ENCODE measurements around the gene SLC40A1.

The SLC40A1 gene

DNA sequence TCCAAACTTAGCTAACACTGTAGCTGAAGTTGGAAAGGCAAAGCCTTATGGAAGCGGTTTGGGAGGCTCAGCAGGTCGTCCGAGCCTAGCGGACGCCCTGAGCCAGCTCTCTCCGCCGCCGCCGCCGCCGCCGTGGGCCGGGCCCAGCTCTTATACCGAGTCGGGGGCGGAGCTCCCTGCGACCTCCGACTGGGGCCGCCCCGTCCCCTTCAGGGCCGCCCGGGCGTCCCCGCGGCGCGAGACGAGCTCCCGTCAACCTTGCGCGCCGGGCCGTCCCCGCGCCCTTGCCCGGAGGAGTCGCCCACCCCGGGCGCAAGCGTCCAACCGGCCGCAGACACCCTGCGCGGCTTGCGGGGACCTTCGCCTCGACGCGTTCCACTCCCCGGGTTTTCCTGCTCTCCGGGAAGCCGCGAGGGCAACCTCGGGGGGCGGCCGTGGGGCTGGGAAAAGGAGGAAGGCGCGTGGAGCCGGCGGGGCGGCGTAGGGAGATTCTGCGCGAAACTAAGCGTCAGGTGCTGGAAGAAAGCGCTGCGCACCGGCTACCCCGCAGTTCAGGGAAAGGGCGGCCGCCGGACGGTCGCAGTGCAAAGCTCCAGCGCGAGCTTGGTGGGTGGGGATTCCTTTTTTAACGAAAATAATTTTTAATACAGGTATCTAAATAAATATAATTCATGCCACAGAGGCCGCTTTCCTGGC is at the start of gene SLC40A1:
Gene SLC40A1, minus strand, starts transcription at position 129 of the 696 bp plus-strand sequence. CDS start 326 bp downstream, outside the sequence.
- peak within 1 kb of the TSS; percentile 79 for H3K4me3 ChIP-seq (ENCODE audit: low read depth, low read length)
- DNase-seq (ENCODE audit: low read depth): peak; percentile 92
- peak; percentile 84 for TF ChIP-seq POLR2A (IDR thresholded peaks at IDR 0.05; ENCODE audit: extremely low read depth, insufficient read length)
- TF ChIP-seq MYC (IDR thresholded peaks at IDR 0.05; ENCODE audit: low read depth, low read length): 0 out of 2 replicates have a peak, but pooled peaks have one; percentile 34
- TF ChIP-seq CTCF (IDR thresholded peaks at IDR 0.05; ENCODE audit: low read depth, low read length): no peak

GRCh38 chr2:189629531-189630453 is 49.2 kb upstream of the SLC40A1 start:
- no peak for DNase-seq (ENCODE audit: low read depth)
- no peak overlapping the region for H3K4me3 ChIP-seq (ENCODE audit: low read depth, low read length)
- no peak for TF ChIP-seq CTCF (IDR thresholded peaks at IDR 0.05; ENCODE audit: low read depth, low read length)
- no peak for TF ChIP-seq MAX (IDR thresholded peaks at IDR 0.05; ENCODE audit: low read depth, low read length)
- TF ChIP-seq POLR2A (IDR thresholded peaks at IDR 0.05; ENCODE audit: extremely low read depth, insufficient read length): no peak
- no peak for TF ChIP-seq MYC (IDR thresholded peaks at IDR 0.05; ENCODE audit: low read depth, low read length)

GRCh38 chr2:189628817-189629530 is 48.4 kb upstream of the SLC40A1 start:
- peak; percentile 20 for DNase-seq (ENCODE audit: low read depth)
- no peak for TF ChIP-seq POLR2A (IDR thresholded peaks at IDR 0.05; ENCODE audit: extremely low read depth, insufficient read length)
- no peak for TF ChIP-seq CTCF (IDR thresholded peaks at IDR 0.05; ENCODE audit: low read depth, low read length)
- TF ChIP-seq MYC (IDR thresholded peaks at IDR 0.05; ENCODE audit: low read depth, low read length): no peak
- no peak for TF ChIP-seq MAX (IDR thresholded peaks at IDR 0.05; ENCODE audit: low read depth, low read length)

GRCh38 chr2:189627789-189628188 is 47.2 kb upstream of the SLC40A1 start:
- TF ChIP-seq POLR2A (IDR thresholded peaks at IDR 0.05; ENCODE audit: extremely low read depth, insufficient read length) (no peak), CTCF (IDR thresholded peaks at IDR 0.05; ENCODE audit: low read depth, low read length) (no peak), MYC (IDR thresholded peaks at IDR 0.05; ENCODE audit: low read depth, low read length) (no peak), MAX (IDR thresholded peaks at IDR 0.05; ENCODE audit: low read depth, low read length) (no peak)
- no peak for DNase-seq (ENCODE audit: low read depth)
- H3K4me3 ChIP-seq (ENCODE audit: low read depth, low read length): no peak overlapping the region

More at GRCh38 chr2:189628817-189629530, 48.4 kb upstream of the SLC40A1 start:
- H3K4me3 ChIP-seq (ENCODE audit: low read depth, low read length): no peak overlapping the region

DNA sequence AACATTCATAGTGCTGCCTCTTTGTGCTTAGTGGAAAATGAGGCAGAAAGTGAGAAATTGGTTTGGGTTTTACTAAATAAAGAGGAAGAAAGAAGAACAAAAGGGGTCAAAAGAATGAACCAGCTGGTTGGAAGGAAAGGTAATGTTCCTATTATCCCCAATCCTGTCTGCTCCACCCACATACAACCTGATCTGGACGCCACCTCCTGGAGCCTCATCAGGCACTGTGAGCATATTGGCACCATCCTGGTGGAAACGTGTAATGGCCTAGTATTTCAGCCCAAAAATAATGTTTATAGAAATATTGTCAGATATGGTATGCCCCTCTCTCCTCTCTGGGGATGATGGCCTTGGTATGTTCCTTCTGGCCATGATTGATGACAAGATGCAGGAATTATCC is 45.0 kb upstream of the SLC40A1 start:
- TF ChIP-seq MYC (IDR thresholded peaks at IDR 0.05; ENCODE audit: low read depth, low read length) (no peak), MAX (IDR thresholded peaks at IDR 0.05; ENCODE audit: low read depth, low read length) (no peak), CTCF (IDR thresholded peaks at IDR 0.05; ENCODE audit: low read depth, low read length) (no peak), POLR2A (IDR thresholded peaks at IDR 0.05; ENCODE audit: extremely low read depth, insufficient read length) (no peak)
- H3K4me3 ChIP-seq (ENCODE audit: low read depth, low read length): no peak overlapping the region

More for the DNA sequence above, 45.0 kb upstream of the SLC40A1 start:
- no peak for DNase-seq (ENCODE audit: low read depth)

Measured in NB4 (cell line).